ENCODE measurements around the gene EPB41L2.
"Not testable (repeated sequence)": the region's sequence is repeated elsewhere in the genome, so short reads cannot be mapped to it uniquely, and the experiment has no call there.

The EPB41L2 gene

GRCh38 chr6:130920969-130921368 lies 142.1 kb downstream of the EPB41L2 start:
- no peak for DNase-seq (ENCODE audit: low spot score)
- in situ Hi-C loops (cut with MboI; ENCODE audit: low sequenced_read_pairs, unreplicated experiment) = no loop called here
- TF ChIP-seq, protein P1, sequence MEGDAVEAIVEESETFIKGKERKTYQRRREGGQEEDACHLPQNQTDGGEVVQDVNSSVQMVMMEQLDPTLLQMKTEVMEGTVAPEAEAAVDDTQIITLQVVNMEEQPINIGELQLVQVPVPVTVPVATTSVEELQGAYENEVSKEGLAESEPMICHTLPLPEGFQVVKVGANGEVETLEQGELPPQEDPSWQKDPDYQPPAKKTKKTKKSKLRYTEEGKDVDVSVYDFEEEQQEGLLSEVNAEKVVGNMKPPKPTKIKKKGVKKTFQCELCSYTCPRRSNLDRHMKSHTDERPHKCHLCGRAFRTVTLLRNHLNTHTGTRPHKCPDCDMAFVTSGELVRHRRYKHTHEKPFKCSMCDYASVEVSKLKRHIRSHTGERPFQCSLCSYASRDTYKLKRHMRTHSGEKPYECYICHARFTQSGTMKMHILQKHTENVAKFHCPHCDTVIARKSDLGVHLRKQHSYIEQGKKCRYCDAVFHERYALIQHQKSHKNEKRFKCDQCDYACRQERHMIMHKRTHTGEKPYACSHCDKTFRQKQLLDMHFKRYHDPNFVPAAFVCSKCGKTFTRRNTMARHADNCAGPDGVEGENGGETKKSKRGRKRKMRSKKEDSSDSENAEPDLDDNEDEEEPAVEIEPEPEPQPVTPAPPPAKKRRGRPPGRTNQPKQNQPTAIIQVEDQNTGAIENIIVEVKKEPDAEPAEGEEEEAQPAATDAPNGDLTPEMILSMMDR (IDR thresholded peaks at IDR 0.05; ENCODE audit: borderline replicate concordance, control extremely low read depth, extremely low read depth, insufficient read depth, missing control alignments) = no peak

DNA sequence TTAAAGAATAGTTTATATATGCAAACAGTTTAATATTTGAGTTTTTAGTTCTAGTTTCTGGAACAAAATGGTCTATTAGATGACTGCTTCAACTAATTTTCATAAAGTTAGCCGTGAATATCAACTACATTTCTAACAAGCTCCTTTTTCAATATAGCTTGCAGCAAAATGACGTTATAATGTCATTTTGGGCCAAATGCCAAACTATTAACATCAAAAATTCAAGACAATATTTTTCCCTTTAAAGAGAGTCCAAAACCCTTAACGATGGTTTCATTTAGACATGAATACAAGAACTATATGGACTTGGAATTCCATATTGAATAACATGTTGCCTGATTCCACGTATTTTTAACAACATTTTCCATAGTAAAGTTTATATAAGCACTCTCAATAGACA lies 144.9 kb downstream of the EPB41L2 start:
- in situ Hi-C loops (cut with MboI; ENCODE audit: low sequenced_read_pairs, unreplicated experiment) = no loop called here
- DNase-seq (ENCODE audit: low spot score) = no peak
- TF ChIP-seq, protein P1 (IDR thresholded peaks at IDR 0.05; ENCODE audit: borderline replicate concordance, control extremely low read depth, extremely low read depth, insufficient read depth, missing control alignments) = no peak

- DNase-seq (ENCODE audit: low spot score); in situ Hi-C loops (cut with MboI; ENCODE audit: low sequenced_read_pairs, unreplicated experiment): not testable (repeated sequence)
These were observed 147.4 kb downstream of the EPB41L2 start for GRCh38 chr6:130915606-130916005.

GRCh38 chr6:130913120-130913519 lies 149.9 kb downstream of the EPB41L2 start:
- peak; percentile 44 for DNase-seq (ENCODE audit: low spot score)
- TF ChIP-seq, protein P1 (IDR thresholded peaks at IDR 0.05; ENCODE audit: borderline replicate concordance, control extremely low read depth, extremely low read depth, insufficient read depth, missing control alignments) = no peak
- in situ Hi-C loops (cut with MboI; ENCODE audit: low sequenced_read_pairs, unreplicated experiment) = no loop called here

GRCh38 chr6:130912434-130912833 lies 150.6 kb downstream of the EPB41L2 start:
- in situ Hi-C loops (cut with MboI; ENCODE audit: low sequenced_read_pairs, unreplicated experiment) = no loop called here
- TF ChIP-seq, protein P1 (IDR thresholded peaks at IDR 0.05; ENCODE audit: borderline replicate concordance, control extremely low read depth, extremely low read depth, insufficient read depth, missing control alignments) = no peak
- no peak for DNase-seq (ENCODE audit: low spot score)

DNA sequence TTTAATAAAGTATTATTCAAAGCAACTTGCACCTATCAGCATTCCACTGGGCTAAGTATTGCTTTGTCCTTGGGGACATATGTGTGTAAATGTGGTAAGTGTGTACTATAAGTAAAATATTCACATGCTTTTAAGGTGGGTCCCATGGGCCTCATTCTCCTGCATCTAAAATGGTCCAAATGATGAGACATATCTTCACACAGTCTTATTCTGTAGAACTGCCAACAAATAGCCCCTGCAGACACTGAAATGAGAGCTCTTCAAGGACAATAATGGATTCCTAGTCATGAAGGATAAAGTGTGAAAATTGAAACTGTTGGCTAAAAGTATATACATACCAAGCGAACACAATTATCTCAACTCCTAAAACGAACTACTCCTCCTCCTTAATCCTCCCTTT lies 154.1 kb downstream of the EPB41L2 start:
- DNase-seq (ENCODE audit: low spot score) = no peak
- TF ChIP-seq, protein P1 (IDR thresholded peaks at IDR 0.05; ENCODE audit: borderline replicate concordance, control extremely low read depth, extremely low read depth, insufficient read depth, missing control alignments) = no peak
- in situ Hi-C loops (cut with MboI; ENCODE audit: low sequenced_read_pairs, unreplicated experiment) = no loop called here

DNA sequence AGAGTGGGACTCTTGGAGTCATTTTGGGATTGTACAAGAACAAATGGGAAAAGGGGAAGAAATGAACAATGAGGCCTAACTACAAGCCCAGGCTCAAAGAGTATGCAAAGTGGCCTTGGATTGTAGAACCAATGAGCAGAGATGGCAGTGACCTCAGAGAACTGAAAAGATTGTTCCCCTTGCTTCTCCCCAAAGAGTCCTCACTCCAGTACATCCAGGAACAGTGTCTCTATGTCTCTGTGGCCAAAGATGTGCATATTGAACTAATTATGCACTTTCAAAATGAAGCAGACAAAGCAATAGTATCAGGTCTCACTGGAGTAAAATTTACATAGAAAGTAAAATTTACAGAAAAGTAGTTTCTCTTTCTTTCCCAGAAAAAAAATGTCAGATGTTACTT lies 154.9 kb downstream of the EPB41L2 start:
- in situ Hi-C loops (cut with MboI; ENCODE audit: low sequenced_read_pairs, unreplicated experiment) = no loop called here
- TF ChIP-seq, protein P1 (IDR thresholded peaks at IDR 0.05; ENCODE audit: borderline replicate concordance, control extremely low read depth, extremely low read depth, insufficient read depth, missing control alignments) = no peak

More for the DNA sequence above, 154.9 kb downstream of the EPB41L2 start:
- no peak for DNase-seq (ENCODE audit: low spot score)

Data from GM13976 (cell line).